GM18507 (cell line): ENCODE data around the gene INTS4.
A peak's percentile ranks its signal among the peaks of the same experiment; 100 is the strongest.
"Not testable (repeated sequence)": the region's sequence is repeated elsewhere in the genome, so short reads cannot be mapped to it uniquely, and the experiment has no call there.

Source experiments
- DNase-seq: peaks from one replicate; pipeline ENCODE4 v3.0.0; 2011; ENCODE audit warnings: low read depth; ENCODE audit not compliant: insufficient read length; ENCODE audit errors: extremely low spot score
- FAIRE-seq: peaks from 2 replicates; lab custom pipeline; 2011; peaks lifted over from hg19 to GRCh38; lab: Jason Lieb, UNC

Gene INTS4

DNA sequence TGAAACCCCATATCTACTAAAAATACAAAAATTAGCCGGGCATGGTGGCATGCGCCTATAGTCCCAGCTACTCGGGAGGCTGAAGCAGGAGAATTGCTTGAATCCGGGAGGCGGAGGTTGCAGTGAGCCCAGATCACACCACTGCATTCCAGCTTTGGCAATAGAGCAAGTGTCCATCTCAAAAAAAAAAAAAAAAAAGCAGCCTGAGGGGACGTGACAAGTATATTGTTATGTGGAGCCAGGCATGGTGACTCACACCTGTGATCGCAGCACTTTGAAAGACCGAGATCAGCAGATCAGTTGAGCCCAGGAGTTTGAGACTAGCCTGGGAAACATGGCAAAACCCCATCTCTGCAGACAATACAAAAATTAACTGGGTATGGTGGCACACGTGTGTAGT lies 34.0 kb upstream of the INTS4 start:
- not testable (repeated sequence) for DNase-seq, FAIRE-seq

DNA sequence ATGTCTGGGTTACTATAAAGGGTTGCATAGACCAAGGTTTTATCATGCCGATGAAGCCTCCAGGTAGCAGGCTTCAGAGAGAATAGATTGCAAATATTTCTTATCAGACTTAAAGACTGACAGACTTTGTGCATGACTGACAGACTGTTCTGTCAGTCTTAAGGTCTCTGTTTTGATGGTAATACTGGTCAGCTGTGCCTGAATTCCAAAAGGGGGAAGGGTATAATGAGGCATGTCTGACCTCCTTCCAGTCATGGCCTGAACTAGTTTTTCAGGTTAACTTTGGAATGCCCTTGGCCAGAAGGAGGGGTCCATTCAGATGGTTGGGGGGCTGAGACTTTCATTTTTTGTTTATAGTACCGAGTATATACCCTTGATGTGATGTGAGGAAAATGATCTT lies 33.3 kb upstream of the INTS4 start:
- FAIRE-seq: no peak
- DNase-seq: no peak

- DNase-seq (no peak), FAIRE-seq (no peak)
These were observed 30.9 kb upstream of the INTS4 start for GRCh38 chr11:78025378-78025777.

DNA sequence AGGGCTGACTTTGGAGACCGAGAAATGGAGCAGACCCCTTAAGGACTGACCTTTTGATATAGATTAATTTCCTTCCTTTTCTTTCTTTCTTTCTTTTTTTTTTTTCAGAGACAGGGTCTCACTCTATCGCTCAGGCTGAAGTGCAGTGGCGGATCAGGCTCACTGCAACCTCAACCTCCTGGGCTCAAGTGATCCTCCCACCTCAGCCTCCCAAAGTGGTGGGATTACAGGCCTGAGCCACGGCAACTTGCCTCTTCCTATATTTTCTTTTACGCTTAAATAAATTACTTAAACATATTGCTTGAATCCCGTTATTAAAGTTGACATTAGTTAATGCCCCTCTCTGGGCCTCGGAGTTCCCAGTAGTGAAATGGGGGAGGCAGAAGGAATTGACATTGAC lies 29.0 kb upstream of the INTS4 start:
- no peak for DNase-seq
- FAIRE-seq: no peak

DNA sequence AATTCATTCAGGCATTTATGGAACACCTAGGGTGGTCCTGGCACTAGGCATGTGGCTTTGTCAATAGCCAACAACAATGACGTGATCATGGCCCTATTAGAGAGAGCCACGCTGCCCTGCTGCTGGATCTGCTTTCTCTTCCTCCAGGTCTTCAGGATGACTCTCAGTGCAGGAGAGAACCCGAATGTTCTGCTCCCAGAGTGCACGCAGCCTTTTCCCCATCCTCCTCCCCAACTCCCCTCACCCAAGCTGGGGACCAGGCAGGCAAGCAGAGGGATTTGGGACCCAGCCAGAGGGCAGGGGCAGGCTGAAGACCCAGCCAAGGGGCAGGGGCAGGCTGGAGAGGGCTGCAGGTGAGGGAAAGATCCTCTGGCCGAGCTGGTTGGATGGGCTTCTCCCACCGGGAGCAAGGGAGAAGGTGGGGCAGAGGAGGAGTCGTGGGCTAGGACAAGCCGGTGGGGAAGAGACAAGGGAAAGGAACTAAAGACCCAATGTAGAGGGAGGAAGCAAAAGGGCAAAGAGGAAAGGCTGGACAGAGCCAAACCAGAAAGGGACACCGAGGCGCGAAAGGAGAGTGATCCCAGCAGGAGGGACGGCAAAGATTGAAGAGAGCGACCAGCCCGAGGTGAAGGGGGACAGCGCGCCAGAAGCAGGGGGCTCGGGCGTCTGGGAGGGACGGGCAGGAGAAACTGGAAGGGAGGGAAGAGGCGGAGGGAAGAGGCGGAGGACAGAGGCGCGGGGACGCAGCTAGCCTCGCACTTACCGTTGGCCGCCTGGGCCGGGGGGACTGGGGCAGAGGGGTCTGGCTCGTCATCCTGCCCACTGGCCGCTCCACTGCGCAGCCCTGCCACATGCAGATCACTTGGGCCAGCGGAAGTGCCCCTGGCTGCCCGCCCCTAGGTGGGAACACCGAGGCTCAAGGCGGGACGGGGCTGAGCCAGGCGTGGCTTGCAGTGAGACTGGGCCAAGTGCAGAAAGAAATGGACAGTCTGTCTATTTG lies 28.2 kb upstream of the INTS4 start, which contains the start of gene KCTD14:
KCTD14 (minus strand) TSS at position 880 of the 1,000 bp plus-strand sequence; CDS start at position 853, 27 bp downstream.
- FAIRE-seq (no peak), DNase-seq (no peak)

DNA sequence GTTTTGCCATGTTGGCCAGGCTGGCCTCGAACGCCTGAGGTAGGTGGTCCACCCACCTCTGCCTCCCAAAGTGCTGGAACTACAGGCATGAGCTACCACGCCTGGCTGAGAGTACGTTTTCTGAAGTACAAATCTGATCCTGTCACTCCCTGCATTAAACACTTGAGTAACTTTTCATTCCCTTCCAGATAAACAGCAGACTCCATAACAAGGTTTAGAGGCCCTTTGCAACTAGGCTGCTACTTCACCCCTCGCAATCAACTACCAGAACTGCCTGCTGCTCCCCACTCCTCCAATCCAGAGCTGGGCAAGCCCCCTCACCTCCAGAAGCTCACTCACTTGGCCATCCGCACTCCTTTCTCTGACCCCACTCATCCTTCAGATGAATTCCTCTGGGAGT lies 27.1 kb upstream of the INTS4 start:
- FAIRE-seq (no peak), DNase-seq (no peak)

DNA sequence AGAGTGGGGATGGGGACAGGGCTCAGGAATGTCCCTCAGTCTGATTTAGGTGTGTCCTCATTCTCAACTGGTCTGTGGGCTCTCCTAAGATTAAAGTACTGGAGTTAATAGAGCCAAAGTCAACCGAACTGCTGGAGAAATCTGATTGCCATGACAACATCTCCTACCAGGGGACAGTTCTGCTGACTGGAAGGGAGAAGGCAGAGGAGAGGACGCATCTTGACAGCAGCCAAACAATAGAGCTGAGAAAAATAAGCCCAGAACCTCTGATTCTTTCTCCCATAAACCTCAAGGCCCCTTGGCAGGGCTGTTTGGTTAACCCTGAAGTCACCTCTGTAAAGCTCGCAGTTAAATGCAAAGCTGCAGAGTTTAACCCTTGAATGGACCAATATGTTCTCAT lies 25.8 kb upstream of the INTS4 start:
- FAIRE-seq (no peak), DNase-seq (no peak)

- FAIRE-seq (no peak), DNase-seq (no peak)
These were observed 25.3 kb upstream of the INTS4 start for GRCh38 chr11:78019808-78020207.

- no peak for FAIRE-seq
These were observed 21.4 kb upstream of the INTS4 start for GRCh38 chr11:78015878-78016277.

GRCh38 chr11:78014937-78015520 lies 20.6 kb upstream of the INTS4 start:
- FAIRE-seq, DNase-seq: not testable (repeated sequence)

More at GRCh38 chr11:78015878-78016277, 21.4 kb upstream of the INTS4 start:
- no peak for DNase-seq

DNA sequence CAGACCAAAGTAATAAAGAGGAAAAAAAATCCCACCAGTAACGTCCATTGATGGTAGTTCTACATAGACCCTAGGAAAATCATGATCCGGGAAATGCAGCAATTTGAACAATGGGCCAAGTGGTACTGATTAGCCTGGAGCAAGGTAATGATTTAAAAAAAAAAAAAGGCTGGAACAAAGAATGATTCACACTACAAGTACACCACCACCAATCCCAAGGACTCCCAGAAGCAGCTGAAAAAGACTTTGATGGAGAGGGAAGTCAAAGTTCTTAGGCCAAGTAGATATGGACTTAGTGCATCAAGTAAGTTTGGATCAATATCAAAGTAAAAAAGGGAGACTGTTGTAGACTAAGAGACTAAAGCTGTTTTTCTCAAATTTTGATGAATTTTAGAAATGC lies 16.8 kb upstream of the INTS4 start:
- DNase-seq (no peak), FAIRE-seq (no peak)

DNA sequence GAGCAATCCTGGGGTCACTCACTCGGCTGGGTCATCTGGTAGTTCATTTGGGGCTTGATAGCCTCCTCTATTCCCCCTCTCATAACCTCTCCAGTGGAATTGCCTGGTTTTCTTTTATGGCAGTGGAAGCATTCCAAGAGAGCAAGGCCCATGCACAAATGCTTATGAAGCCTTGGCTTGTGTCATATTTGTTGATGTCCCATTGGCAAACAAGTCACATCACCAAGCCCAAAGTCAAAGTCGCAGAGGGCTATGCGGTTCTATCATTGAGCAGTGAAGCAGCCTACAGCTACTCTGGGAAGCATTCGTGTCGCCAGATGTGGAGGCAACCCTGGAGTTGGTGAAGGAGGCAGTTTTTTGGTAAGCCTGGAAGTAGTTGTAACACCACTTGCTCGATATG lies 16.3 kb upstream of the INTS4 start:
- FAIRE-seq (no peak), DNase-seq (no peak)

DNA sequence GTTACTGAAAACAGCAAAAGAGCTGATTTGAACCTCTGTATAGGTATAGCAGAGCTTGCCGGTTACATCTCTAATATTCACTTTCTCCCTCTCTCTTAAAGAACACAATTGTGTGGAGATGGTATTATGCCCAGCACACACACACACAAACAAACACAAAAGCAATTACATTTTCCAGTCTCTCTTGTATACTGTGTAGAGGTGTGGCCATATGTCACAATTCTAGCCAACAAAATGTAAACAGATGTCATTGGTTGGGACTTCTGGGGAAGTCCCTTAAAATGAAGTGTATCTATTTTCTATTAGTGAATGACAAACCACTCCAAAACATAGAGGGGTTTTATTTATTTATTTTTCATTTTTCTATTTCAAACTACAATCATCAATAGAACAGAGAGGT lies 15.8 kb upstream of the INTS4 start:
- DNase-seq (no peak), FAIRE-seq (no peak)

GRCh38 chr11:78009062-78009461 lies 14.6 kb upstream of the INTS4 start:
- FAIRE-seq: no peak

DNA sequence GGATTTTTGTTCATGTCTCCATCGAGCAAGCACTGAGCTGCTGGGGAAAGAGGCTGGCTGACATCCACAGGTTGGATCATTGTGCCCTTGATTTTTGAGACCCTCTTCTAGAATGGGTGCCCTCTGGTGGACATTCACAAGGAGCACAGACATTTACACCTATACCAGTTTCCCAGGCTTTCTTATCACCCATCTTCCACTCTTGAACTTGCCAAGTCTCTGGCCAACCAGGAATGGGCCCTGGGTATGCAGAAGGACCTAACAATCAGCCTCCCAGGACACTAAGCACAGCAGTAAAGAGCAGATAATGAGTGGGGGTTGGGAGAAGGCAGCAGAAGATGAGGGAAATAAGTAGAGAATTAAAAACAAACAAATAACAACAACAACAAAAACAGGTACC lies 5.7 kb upstream of the INTS4 start:
- no peak for DNase-seq
- peak; percentile 68 for FAIRE-seq

More at GRCh38 chr11:78009062-78009461, 14.6 kb upstream of the INTS4 start:
- DNase-seq: no peak

DNA sequence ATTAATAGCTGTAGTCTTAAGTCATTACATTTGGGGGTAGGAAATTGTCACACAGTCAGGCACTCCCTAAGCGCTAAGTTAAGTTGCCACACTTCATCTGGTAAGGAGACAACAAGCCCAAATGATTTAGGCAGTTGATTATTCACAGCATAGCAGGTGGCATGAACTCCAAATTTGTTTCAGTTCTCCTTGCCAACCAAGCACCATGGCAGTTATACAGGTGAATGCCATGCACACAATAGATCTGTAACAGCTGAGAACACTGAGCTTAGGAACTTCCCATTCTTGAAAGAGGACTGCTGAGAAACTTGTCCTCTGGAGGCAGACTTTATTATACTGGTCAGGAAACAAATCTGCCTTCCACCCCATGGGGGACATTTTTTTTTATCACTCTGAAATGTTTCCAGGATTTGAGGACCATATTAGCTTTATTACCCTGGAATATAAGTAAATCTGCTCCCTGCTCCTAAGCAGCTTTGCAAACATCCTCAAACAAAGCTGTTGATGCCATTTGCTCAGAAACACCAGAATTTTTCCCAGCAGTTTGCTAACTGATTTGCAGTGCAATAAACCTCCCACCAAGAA lies 5.1 kb upstream of the INTS4 start:
- FAIRE-seq (no peak), DNase-seq (no peak)

- no peak for FAIRE-seq
These were observed 566 bp downstream of the INTS4 start for GRCh38 chr11:77993902-77994301.

DNA sequence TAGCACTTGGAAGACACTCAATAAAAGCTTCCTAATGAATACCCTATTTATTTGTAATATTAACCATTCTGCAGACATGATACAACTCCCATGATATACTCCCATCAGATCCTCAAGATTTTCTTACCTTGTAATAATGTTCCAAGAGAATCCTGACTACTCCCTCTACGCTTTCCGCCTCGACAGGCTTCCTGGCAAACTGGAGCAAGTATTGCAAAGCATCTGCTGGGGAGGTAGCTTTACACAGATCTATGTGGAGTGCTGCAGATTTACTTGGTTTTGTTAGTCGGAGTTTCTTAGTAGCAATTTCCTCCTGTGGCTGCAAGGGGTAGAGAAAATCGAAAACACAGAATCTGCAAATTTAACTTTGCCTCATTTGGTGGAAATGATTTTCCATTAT lies 3.5 kb downstream of the INTS4 start:
- DNase-seq (no peak), FAIRE-seq (no peak)

More at GRCh38 chr11:77993902-77994301, 566 bp downstream of the INTS4 start:
- no peak for DNase-seq

GRCh38 chr11:77986456-77986855 lies 8.0 kb downstream of the INTS4 start:
- DNase-seq, FAIRE-seq: not testable (repeated sequence)

- no peak for FAIRE-seq
These were observed 13.0 kb downstream of the INTS4 start for GRCh38 chr11:77981346-77981947.

More at GRCh38 chr11:77981346-77981947, 13.0 kb downstream of the INTS4 start:
- no peak for DNase-seq
